ENCODE data around the gene RERE.

DNA sequence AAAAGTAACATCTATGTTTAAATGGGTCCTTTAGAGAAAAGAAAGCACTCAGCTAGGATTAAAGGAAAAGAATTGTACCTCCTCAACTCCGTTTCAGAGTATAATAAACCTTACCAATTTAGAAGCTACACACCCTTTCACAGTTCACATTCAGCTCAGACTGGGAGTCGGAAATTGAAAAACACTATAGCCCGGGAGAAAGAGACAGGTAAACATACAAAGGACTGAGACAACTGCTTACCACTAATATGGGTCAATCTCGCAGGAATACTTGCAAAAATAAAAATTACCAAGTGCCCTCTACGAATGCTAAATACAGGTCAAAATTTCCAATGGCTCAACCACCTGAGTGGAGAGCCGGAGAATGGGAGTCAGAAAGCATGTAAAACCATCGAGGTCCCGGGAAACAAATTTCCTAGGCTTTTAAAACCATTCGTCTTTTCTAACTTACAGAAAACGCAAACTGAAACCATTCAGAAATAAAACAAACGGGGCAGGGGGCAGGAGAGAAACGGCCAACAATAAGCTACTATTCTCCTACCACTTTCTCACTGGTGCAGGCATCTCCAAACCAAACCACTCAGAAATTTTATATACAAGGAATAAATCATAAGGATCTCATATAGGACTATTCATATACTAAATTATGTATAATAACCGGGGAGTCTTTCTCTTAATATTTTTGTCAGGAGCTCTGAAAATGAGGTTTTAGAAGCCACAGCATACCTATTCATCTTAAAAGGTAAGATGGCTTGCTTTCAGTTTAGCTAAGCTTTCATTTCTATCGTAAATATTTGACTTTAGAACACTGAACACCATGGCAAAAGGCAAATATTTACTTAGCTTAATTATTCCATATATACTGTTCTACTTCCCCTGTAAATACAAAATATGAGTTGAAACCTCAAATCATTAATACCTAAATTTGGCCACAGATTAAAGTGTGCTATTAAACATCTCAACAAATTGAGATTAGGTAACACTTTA lies 136.5 kb downstream of the RERE start:
- no peak for TF ChIP-seq POLR2A (IDR thresholded peaks at IDR 0.05; ENCODE audit: low read depth, low read length)
- no peak for TF ChIP-seq POLR2AphosphoS5 (IDR thresholded peaks at IDR 0.05; ENCODE audit: low read depth, low read length)
- no peak for TF ChIP-seq TAF1 (IDR thresholded peaks at IDR 0.05; ENCODE audit: borderline replicate concordance, low read depth, low read length)
